WERI-Rb-1 (cell line): ENCODE data around the gene SHISA6.

Experiments used
- DNase-seq: peaks from one replicate; pipeline ENCODE4 v3.0.0-alpha.2; 2020
- H3K27ac ChIP-seq: fragments of 250-450 bp; sonication (Bioruptor Pico); 2 replicates; pipeline ENCODE4 v1.5.1; 2020; ENCODE audit warnings: mild to moderate bottlenecking, moderate library complexity
- H3K27me3 ChIP-seq: fragments of 250-450 bp; sonication (Bioruptor Pico); 2 replicates; pipeline ENCODE4 v1.5.1; 2021; ENCODE audit warnings: mild to moderate bottlenecking, low read depth, moderate library complexity; ENCODE audit not compliant: insufficient read depth, severe bottlenecking
- H3K36me3 ChIP-seq: fragments of 250-450 bp; sonication (Bioruptor Pico); 2 replicates; pipeline ENCODE4 v1.5.1; 2020; ENCODE audit warnings: mild to moderate bottlenecking, moderate library complexity
- H3K4me3 ChIP-seq: 2 replicates; pipeline ENCODE4 v1.5.1; 2011; ENCODE audit warnings: low read depth, mild to moderate bottlenecking, control low read depth, low read length
- H3K9me3 ChIP-seq: fragments of 250-450 bp; sonication (Bioruptor Pico); 2 replicates; pipeline ENCODE4 v1.5.1; 2021; ENCODE audit warnings: mild to moderate bottlenecking, moderate library complexity; ENCODE audit not compliant: severe bottlenecking
- CTCF ChIP-seq: IDR thresholded peaks from 2 replicates; pipeline ENCODE4 v1.5.1; 2011; ENCODE audit warnings: low read depth, mild to moderate bottlenecking, control low read depth, inconsistent platforms, low read length

Gene SHISA6

DNA sequence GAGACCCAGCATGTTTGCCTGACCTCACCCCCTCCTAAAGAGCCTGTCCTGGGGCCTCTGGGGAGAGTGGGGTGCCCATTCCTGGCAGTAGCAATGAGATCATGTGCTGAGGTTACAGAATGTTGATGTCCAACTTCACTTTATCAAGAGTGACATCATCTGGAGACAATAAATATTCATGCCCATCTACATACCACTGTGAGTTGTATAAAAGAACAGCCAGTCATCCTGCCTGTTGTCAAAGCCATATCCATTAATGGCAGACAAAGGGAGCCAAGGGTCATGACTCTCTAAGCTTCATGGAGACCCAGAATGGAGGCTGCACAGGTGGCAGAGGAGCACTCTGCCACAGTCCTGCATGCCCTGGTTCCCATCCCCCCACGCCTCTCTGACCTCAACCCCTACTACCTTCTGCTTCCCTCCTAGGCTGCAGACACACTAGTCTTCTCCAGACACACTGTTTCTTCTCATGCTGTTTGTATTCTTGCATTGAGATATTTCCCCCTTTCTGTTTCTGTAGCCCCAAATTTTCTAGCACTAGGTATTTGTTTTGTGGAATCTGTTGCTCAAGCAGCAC is 27.1 kb downstream of the SHISA6 start:
- TF ChIP-seq CTCF: no peak
- Histone ChIP-seq H3K4me3 (no peak overlapping the region), H3K36me3 (no peaks in the 10 kb centered on the region), H3K27ac (no peak overlapping the region), H3K9me3 (peaks cover 8% of the 10 kb centered on the region), H3K27me3 (peaks cover 15% of the 10 kb centered on the region)
- DNase-seq: no peak

DNA sequence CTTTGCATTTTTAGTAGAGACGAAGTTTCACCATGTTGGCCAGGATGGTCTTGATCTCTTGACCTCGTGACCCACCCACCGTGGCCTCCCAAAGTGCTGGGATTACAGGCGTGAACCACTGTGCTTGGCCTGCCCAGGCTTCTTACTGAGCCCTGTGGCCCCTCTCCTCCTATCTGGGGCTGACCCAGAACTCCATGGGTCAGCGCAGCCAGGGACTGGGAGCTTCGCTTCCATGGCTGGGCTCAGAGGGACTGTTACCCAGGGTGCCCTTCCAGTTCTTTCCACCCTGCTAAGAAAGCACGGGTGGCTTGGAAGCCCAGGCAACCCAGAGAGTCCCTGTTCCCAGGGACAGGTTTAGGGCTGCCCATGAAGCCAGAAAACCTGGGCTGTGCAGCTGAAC is 28.2 kb downstream of the SHISA6 start:
- Histone ChIP-seq H3K36me3 (no peaks in the 10 kb centered on the region), H3K4me3 (no peak overlapping the region), H3K9me3 (peaks cover 4% of the 10 kb centered on the region), H3K27ac (no peak overlapping the region), H3K27me3 (peaks cover 15% of the 10 kb centered on the region)
- no peak for TF ChIP-seq CTCF
- no peak for DNase-seq

GRCh38 chr17:11272191-11272590 is 31.2 kb downstream of the SHISA6 start:
- Histone ChIP-seq H3K27me3 (peaks cover 15% of the 10 kb centered on the region), H3K4me3 (no peak overlapping the region), H3K27ac (no peak overlapping the region), H3K36me3 (no peaks in the 10 kb centered on the region), H3K9me3 (no peaks in the 10 kb centered on the region)
- no peak for DNase-seq
- no peak for TF ChIP-seq CTCF

DNA sequence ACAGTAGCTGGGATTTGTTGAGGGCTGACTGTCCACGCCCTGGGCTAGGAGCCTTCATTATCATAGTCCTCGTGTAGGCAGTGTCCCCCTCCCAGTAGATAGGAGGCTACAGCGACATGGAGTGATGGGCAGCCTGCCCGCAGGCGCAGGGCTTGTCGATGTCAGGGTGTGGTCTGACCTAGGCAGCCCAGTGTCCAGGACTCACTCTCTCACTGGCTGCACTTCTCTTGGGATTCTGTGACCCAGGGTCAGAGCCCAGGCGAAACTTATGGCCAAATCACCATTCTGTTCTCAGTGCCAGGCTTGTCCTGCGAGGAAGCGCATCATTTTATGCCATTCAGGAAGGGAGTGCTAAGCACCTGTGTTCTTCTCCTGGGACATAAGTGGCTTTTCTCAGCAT is 32.6 kb downstream of the SHISA6 start:
- TF ChIP-seq CTCF: no peak
- H3K9me3 ChIP-seq: no peaks in the 10 kb centered on the region
- H3K36me3 ChIP-seq: no peaks in the 10 kb centered on the region
- no peak for DNase-seq
- H3K4me3 ChIP-seq: no peak overlapping the region
- no peak overlapping the region for H3K27ac ChIP-seq
- peaks cover 12% of the 10 kb centered on the region for H3K27me3 ChIP-seq

GRCh38 chr17:11274106-11274505 is 33.1 kb downstream of the SHISA6 start:
- Histone ChIP-seq H3K27me3 (peaks cover 12% of the 10 kb centered on the region), H3K9me3 (no peaks in the 10 kb centered on the region), H3K36me3 (no peaks in the 10 kb centered on the region), H3K4me3 (no peak overlapping the region), H3K27ac (no peak overlapping the region)
- no peak for TF ChIP-seq CTCF
- no peak for DNase-seq

GRCh38 chr17:11276486-11276885 is 35.5 kb downstream of the SHISA6 start:
- TF ChIP-seq CTCF: no peak
- Histone ChIP-seq H3K4me3 (no peak overlapping the region), H3K9me3 (no peaks in the 10 kb centered on the region), H3K27me3 (peaks cover 10% of the 10 kb centered on the region), H3K27ac (no peak overlapping the region), H3K36me3 (no peaks in the 10 kb centered on the region)
- DNase-seq: no peak
